Brain pericyte (primary cell): Measurements from ENCODE around the gene POLL.
"Not testable (repeated sequence)": the region's sequence is repeated elsewhere in the genome, so short reads cannot be mapped to it uniquely, and the experiment has no call there.

Experiments
- DNase-seq: peaks from one replicate; pipeline ENCODE4 v3.0.0-alpha.2; 2012; ENCODE audit warnings: low read depth, low spot score

Gene POLL

DNA sequence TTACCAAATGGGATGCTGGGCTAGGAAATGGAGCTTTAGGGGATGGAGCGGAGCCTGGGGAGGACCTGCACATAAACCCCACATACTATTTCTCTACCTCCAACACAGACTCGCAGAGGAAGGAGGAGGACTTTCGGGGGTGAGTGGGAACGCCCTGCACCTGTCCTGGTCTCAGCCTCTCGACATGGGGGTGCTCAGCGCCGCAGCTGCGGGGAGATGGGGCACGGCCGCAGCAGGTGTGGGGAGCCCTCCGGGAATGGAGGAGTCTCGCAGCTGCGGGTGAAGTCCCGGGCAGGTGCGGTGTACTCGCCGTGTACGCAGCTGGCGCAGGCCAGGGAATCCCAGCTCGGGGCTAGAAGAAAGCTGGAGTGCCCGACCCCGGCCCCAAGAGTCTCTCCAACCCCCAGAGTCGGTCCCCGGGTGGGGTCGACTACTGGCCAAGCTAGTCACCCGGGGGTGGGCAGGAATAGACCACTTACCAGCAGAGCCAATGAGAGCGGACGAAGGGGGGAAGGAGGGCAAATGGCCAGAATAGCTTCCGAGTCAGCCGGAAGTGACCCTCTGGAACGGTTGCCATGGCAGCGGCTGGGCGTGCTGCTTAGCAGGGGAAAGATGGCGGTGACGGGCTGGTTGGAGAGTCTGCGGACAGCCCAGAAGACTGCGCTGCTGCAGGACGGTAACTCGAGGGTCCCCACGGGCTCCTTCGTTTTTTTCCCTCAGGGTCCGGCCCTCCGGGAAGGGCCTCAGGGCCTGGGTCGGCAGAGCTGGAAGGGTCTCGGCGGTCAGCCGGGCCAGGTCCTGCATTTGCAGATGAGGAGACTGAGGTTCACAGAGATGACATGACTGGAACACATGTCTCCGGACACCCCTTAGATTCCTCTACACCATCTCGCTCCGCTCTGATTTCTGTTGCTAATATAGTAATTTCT, at the start of gene POLL, which contains the start of gene DPCD:
TSS of gene POLL (minus strand) at position 533 of the 929 bp plus-strand sequence. CDS start 897 bp downstream, outside the sequence.
TSS of gene DPCD (plus strand) at position 597 of the 929 bp plus-strand sequence. CDS start at position 613, 16 bp downstream.
- DNase-seq = peak; percentile 70

DNA sequence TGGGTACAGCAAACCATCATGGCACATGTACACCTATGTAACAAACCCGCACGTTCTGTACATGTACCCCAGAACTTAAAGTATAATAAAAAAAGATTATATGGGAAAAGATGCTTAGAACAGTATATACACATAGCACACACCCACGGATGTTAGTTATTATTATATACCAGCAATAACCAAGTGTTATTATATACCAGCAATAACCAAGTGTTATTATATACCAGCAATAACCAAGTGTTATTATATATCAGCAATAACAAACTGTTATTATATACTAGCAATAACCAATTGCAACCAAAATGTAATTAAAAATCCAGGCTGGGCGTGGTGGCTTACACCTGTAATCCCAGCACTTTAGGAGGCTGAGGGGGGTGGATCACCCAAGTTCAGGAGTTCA, 45.5 kb upstream of the POLL start:
- DNase-seq = not testable (repeated sequence)

DNA sequence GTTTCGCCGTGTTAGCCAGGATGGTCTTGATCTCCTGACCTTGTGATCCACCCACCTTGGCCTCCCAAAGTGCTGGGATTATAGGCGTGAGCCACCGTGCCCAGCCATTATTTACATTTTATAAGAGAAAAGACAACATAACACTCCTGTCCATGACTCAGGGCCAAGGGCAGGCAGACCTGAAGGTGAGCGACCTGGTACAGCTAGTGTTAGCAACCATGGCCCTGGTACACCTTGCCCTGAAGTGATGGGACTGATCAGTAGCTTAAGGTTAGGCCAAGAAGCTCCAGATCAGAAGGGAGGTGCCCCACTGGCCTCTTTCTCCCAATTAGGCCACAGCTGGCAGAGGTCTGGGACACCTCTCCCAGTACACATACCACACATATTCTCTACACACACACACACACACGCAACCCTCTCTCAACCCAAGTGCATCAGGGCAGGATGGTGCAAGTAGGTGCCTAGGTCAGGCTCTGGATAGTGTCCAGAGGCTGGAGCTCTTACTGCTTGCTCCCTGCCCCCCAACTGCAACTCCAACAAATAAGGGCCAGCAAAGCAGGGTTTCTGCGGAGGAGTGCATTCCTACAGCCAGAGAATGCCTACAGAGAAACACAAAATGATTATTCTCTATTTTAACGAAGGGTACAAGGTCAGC, 43.9 kb upstream of the POLL start:
- no peak for DNase-seq

DNA sequence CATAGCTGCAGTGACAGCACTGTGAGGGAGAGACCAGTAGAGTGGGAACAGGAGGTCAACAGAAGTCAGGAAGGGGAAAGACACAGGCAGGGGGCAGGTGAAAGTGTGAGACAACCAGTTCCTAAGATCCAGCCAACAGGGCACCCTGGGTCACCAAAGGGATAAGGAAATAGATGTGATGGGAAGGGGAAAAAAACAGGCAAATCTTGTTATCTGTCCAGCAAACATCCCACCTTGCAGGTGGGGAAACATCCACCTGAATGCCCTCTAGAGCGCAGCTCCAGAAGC, 42.5 kb upstream of the POLL start:
- no peak for DNase-seq

DNA sequence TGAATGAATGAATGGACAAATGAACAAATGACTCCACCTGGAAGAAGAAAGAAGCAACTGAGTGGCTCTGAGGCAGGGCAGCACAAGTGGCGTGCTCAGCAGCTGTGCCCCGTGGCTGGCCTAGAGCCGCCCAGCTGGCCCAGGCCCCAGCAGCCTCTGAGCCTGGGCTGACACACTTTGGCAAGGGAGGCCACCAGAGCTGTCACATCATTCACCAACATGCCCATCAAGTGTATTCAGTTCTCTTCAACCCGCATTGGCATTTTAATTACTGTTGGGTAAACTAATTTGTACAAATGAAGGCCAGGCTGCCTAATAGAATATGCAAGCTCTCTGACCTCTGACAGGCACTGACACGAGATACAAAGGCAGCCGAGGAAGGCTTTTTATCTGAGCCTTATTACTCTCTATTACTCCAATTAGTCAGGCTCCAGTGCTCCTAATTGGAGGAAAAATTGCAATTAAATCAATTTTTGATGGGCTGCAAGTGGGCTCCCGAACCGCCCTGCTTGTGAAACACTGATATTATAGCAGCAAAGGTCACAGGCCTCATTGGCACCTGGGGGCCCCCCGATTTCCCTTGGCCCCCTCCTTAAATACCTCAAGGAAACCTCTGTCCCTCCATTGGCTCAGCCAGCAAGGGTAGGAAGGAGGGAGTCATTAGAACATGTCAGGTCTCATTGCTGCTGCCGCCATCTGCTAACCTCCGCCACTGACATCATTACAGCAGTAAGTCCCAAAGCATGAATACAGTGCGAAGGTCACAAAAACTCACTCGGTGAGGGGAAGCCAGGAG, 42.0 kb upstream of the POLL start:
- DNase-seq = no peak

DNA sequence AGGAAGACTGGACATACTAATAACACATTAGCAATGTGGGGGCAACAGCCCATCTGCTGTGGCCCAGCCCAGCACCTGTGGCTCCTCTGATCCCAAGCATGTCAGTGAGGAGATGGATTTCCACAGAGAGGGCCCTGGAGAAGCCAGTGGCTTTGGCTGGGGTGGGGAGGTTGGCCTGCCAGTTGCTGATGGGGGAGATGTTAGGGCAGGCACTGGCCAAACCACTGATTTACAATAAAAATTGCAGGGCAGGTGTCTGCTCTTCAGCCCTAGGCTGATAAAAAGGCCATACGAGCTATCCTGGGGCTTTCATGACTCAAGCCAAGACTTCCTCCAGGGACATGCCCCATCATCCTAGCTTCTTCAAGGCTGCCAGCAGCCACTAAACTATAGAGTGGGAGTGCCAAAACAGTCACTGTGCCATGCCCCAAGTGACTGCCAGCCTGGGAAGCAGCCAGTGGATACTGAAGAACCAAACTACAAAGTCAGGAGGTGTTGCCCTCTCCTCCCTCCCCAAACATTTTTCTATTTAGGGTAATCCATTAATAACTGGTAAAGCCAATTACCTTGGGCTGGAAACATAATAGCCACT, 37.9 kb upstream of the POLL start:
- no peak for DNase-seq

DNA sequence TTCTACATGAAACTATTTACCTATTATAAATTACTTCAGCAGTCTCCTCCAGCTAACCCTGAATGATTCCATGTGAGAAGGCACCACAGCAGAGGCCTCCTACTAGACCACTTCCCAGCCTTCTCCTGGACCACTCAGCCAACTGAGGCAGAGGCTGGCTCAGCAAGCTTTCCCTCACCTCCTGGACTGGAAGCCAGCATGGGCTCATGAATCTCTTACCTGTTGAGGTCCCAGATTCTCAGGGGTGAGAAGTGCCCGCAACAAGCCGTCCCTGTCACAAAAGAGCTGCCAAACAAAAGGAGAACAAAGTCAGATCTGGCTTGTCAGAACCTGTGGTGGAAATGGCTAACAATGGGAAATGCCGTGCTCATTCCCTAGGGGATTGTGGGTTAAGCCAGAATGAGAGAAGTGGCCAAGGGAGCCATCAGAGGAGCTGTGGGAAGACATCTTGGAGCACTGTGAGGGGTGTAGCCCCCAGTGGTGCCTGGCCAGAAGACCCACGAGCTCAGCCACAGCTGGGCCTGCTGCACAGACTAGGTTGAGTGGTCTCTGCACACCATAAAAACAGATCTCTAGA, 36.6 kb upstream of the POLL start:
- DNase-seq = no peak

DNA sequence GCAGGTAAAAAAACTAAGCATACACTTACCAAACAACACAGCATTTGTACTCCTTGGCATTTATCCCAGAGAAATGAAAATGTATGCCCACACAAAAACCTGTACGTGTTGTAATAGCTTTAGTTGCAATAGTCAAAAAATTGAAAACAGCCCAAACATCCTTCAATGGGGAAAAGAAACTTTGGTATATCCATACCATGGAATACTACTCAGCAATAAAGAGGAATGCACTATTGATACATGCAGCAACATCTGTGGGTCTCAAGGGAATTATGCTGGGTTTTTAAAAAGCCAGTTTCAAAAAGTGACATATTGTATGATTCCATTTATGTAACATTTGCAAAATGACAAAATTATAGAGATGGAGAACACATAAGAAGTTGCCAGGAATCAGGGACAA, 35.5 kb upstream of the POLL start:
- DNase-seq = no peak

DNA sequence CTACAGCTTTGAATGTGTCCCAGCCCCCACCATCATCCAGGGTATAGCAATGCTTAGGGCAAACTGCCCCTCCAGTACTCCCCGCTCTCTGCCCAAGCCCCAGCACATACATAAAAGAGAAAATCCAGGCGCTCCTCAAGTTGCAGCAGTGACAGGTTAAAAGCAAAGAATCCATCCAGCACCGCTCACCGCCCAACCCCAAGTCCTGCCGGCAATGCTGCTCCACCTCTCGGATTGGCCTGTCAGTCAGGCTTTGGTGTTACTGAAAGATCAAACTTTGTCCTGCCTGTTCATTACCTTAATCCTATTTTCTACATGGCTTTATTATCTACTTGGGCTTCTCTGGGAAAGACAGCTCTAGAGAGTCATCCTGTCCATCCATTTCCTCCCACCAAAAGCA, 31.9 kb upstream of the POLL start:
- DNase-seq = no peak

DNA sequence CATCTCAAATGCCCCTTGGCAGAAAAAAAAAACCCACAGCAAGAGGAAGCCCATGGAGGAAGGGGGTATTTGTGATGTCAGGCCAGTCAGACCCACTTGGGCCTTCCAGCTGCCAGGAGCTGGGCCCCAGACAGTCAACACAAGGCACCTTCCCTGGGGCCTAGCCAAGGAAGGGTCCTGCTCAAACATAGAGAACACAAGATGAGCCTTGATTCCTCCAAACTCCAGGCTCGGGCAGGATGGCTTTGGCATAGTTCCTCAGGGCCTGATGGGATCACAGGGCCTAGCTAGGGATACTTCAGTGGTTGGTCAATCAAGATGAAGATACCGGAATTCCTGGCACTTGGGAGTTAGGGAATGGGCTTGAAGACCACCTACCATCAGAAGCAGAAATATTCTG, 30.8 kb upstream of the POLL start:
- DNase-seq = no peak

DNA sequence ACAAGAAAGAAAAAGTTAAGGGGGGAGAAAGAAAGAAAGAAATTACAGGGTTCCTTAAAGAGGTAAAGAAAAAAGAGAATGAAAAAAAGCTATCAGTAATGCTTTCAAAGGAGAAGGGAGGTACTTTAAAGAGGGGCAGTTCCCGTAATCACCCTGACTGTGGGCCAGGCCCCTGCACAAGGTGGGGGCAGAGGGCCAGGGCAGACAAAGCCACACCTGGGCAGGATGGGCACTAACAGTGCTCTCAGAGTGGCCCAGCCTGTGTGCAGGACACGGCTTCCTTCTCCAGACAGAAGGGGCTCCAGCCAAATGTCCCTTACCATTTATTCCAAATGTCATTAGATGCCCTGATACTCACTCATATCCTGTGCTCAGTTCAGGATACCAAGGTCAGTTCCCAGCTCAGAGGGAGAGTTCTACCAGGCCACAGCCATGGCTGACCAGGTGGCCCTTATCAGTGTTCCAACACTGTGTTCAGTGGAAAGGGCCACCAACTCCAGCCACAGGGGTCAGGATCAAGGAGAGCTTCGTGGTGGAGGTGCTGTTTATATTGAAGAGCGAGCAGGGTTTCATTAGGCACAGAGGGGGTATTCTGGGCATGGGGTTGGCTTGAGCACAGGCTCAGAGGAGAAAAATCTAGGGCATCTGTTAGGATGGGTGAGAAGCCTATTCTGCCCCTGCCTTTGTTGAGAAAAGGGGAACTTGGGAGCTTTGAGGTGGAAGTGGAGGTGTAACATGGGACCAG, 29.9 kb upstream of the POLL start:
- DNase-seq = no peak

DNA sequence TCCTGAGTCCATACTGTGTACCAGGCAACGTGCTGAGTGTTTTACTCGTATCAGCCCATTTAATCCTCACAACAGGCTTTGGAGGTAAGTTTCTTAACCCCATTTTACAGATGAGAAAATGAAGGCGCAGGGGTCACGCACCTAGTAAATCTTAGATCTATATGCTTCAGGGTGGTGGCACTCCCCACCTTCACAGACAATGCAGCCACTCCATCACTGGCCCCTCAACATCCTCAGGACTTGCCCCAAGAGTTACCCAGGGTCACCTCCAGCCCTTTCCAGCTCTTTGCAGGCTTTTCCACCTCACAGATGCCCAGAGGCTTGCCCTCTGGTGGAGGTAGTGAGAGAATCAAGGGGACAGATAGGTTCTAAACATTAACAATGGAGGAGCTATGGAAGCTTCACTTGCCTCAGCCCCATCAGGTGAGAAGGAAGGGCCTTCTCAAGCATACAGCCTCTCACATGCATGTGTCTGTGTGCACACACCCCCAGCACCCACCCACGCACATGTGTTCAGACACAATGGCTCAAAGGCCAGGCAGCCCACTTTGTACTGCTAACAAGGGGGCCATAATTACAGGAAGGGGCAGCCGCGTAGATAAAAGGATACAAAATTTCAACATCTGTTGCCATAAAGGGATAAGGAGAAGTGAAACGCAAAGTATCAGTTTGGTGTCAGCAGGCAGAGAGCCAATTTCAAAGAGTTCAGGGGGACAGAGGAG, 29.2 kb upstream of the POLL start:
- DNase-seq = no peak

DNA sequence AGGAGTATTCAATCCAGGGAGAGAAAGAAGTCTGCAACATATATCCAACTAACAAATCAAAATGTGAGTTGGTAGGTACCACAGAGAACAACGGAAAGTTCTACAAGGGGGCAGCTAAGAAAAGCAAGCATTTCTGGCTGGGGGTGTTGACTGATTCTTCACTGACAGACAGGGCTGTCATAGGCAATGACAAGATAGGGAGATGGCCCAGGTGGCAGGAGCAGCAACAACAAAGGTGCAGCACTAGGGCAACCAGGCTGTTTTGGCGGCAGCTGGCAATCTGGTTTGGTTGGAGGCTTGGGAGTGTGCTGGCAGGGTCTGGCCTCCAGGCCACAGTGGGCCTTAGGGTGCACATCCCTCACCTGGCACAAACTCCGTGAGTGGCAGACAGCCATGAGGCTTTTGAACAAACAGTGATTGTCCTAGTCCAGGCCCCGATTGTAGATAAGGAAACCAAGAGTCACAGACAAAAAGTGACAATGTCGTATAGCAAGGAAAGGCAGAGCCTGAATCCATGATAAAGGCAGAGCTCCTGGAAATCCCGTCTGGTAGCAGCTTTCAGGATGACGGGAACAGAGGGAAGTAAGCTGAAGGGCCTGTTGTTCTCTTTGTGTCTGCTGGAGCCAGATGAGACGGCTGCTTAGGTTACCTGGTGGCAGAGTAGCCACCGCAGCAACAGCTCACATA, 28.5 kb upstream of the POLL start:
- no peak for DNase-seq

DNA sequence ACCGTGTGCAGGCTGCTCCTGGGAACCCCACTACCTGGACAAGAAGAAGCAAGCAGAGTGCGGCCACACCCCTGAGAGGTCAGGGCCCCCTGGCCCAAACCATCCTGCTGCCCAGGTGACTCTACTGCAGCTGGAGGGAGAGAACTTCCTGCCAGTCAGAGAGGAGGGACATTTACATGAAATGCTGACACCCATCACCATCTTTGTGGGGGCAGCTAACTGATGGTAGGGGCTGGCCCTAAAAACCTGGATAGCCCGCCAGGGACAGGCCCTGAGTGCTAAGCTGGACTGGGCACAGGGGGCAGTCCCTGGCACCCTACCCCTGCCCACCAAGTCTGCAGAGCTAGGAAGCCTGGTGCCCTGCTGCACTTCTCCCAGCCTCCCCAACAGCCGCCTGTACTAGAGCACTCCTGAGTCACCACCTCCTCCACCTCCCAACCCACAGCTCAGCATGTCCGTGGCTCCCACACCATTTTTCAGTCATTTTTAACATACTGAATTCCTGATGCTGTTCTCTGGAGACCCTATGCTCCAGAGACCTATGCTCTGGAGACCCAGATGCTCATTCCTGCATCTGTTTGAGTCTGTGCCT, 27.6 kb upstream of the POLL start:
- no peak for DNase-seq

DNA sequence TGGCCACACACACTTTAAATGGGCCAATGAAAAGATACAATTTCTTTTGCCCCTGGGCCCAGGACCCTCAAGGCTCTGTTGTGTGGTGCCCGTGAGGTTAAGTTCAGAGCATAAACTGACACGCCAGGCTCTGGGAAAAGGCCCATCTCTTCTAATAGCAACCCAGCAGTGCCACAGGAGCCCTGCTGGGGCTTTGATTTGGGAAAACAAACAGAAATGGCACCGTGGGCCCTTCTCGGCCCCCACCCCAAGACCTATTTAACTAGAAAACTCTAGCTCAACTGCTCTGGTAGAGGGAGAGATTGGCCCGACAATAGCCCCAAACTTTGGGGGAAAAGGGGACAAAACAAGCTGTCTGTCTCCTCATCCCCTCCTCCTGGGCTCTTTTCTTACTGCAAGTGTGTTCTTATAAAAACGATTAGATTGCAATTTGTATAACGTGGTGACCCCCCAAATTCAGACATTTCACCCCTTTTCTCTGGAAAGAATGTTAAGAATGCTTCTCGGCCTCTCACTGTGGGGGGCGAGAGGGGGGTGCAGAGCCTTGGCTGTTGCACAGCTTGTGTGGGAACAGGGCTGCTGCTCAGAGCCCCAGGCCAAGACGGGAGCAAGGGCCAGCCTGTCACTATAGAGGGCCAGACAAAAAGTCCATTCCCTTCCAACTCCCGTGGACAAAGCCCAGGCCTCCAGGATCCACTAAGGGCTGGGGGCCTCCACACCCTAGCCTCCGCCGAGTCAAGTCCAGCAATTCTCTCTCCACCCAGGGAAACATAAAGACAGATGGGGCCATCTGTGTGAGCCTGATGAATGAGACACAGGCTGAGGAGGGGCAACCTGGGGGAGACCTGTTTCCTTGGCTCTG, 26.8 kb upstream of the POLL start:
- DNase-seq = no peak

DNA sequence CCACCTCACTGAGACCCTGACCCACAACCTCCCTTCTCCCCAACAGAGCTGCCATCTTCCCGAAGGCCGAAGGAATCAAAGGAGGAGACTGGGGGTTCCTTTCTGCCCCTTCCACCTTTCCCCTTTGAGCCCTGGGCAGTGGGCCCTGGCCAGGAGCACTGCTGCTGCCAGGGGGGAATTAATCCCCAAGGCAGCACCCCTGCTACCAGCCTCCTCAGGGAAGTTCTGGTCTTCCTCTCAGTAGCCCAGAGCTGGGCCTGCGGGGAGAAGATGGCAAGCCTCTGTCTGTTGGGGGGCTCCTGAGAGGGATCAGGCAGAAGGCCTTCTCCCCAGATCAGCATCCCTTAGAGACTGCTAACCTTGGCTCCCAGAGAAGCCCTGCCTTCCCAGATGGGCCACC, 25.6 kb upstream of the POLL start:
- no peak for DNase-seq

DNA sequence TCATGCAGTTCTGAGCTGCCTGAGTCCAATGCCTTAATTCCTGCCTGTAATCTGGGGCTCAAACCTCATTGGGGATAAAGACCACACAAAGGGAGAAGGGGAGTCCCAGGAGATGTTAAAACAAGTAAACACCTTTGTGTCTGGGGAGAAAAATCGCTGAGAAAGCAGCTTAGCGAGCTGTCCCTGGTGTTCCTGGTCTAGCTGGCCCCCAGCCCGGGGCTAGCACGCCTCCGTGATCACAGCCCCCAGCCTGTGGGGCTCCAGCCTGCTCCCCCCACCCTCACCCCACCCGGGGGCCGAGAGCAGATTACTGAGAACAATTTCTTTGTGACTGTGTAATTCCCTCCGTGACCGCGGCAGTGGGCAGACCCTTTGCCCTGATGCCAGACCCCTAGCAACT, 24.8 kb upstream of the POLL start:
- no peak for DNase-seq

DNA sequence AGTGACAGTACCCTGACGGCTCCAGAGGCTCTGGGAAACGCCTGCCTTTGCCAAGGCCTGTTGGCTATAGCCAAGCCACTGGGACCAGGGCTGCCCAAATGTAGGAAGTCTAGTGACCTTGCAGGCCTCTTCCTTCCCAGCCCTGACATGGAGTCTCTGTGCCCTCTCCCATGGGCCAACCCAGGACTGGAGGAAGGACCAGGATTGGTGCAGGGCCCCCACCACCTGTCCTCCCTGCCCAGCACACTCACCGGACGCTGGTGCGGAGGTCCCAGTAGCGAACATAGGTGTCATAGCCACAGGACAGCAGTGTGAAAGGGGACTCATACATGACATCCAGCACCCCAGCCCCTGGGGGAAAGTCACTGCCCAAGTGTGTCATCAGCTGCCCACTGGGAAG, 24.0 kb upstream of the POLL start:
- DNase-seq = no peak
